T-cell (primary cell): ENCODE results near the gene FNBP1. TPM values are rescaled to one million over a fixed set of nuclear protein-coding genes. Genes with fewer than 3 reads are reported as not detected.

Source experiments
- ATAC-seq, 4 experiments: fragments of 200-7000 bp in 3 of 4; fragments of 150-1000 bp in 1 of 4; cut with Tn5 transposase; replicated peaks in 1 of 4; 1 replicate in 3 of 4; 2 replicates in 1 of 4; pipeline ENCODE4 v1.10.0; 2021; ENCODE audit warnings: moderate library complexity in 3 of 4, mild to moderate bottlenecking in 2 of 4, moderate number of reproducible peaks in 1 of 4
- CTCF ChIA-PET, 2 donors: fragments of 300-600 bp; sonication (Branson Sonifier 250); formaldehyde crosslinking; loops; one replicate each; lab custom pipeline; 2022; ENCODE audit warnings: antibody characterized with exemption in 2 of 2; lab: Charles Lee
- POLR2A ChIA-PET, 2 donors: fragments of 300-600 bp; sonication (Branson Sonifier 250); formaldehyde crosslinking; loops; one replicate each; lab custom pipeline; 2022; ENCODE audit warnings: antibody characterized with exemption in 2 of 2; lab: Charles Lee
- DNase-seq, 35 experiments: peaks; one replicate each; pipeline versions ENCODE4 v3.0.0 to v3.0.0-alpha.2; 2013 to 2023
- H3K27ac ChIP-seq: one replicate; pipeline ENCODE4 v1.5.1; 2013; ENCODE audit warnings: low read length
- H3K27me3 ChIP-seq, 2 experiments: replicated peaks in 1 of 2; 1 replicate in 1 of 2; 2 replicates in 1 of 2; pipeline versions ENCODE4 v1.6.1 to v1.7.0; 2013; ENCODE audit warnings: low read length in 1 of 2, mixed read lengths in 1 of 2; ENCODE audit not compliant: control insufficient read depth in 2 of 2, insufficient read depth in 2 of 2; ENCODE audit errors: extremely low read depth in 1 of 2
- H3K36me3 ChIP-seq, 2 donors: 1 replicate in 1 of 2; 2 replicates in 1 of 2; pipeline versions ENCODE4 v1.6.1 to v1.7.0; 2013; ENCODE audit warnings: low read length in 1 of 2; ENCODE audit not compliant: control insufficient read depth in 2 of 2, insufficient read depth in 1 of 2; ENCODE audit errors: extremely low read depth in 1 of 2
- H3K4me1 ChIP-seq, 2 experiments: 1 replicate in 1 of 2; 2 replicates in 1 of 2; pipeline versions ENCODE4 v1.6.1 to v1.7.0; 2013; ENCODE audit warnings: low read length in 2 of 2, mixed read lengths in 1 of 2; ENCODE audit not compliant: insufficient read depth in 2 of 2, control insufficient read depth in 1 of 2; ENCODE audit errors: extremely low read depth in 1 of 2
- H3K4me3 ChIP-seq, 2 donors: 1 replicate in 1 of 2; 2 replicates in 1 of 2; pipeline versions ENCODE4 v1.5.1 to v1.7.0; 2013; ENCODE audit warnings: mild to moderate bottlenecking in 2 of 2, low read length in 1 of 2, moderate library complexity in 1 of 2; ENCODE audit not compliant: control insufficient read depth in 1 of 2; ENCODE audit errors: extremely low read depth in 1 of 2
- H3K9me3 ChIP-seq: 2 replicates; pipeline ENCODE4 v1.7.0; 2013
- H3K27ac Mint-ChIP-seq, 2 donors: one replicate each; pipeline ENCODE4 v1.8.0; 2020 to 2021; ENCODE audit warnings: mild to moderate bottlenecking in 2 of 2, mixed read lengths in 2 of 2
- H3K27me3 Mint-ChIP-seq, 2 donors: one replicate each; pipeline ENCODE4 v1.8.0; 2021 to 2022; ENCODE audit warnings: mixed read lengths in 2 of 2
- H3K36me3 Mint-ChIP-seq: one replicate; pipeline ENCODE4 v1.8.0; 2021; ENCODE audit warnings: mixed read lengths
- H3K4me1 Mint-ChIP-seq, 3 donors: one replicate each; pipeline ENCODE4 v1.8.0; 2020 to 2022; ENCODE audit warnings: mixed read lengths in 3 of 3, mild to moderate bottlenecking in 1 of 3
- H3K4me3 Mint-ChIP-seq, 3 donors: one replicate each; pipeline ENCODE4 v1.8.0; 2020 to 2022; ENCODE audit warnings: mild to moderate bottlenecking in 3 of 3, mixed read lengths in 3 of 3, moderate library complexity in 3 of 3
- H3K9me3 Mint-ChIP-seq, 3 donors: one replicate each; pipeline ENCODE4 v1.8.0; 2020 to 2022; ENCODE audit warnings: mixed read lengths in 3 of 3
- WGBS: methylation state at CpG from one replicate; pipeline ENCODE4 v1.1.5; 2013; ENCODE audit warnings: missing lambda C conversion rate; ENCODE audit not compliant: insufficient coverage; 5-methylcytosine and 5-hydroxymethylcytosine counted together
- total RNA-seq, 35 experiments: library from RNA in 6 of 35; stranded (reverse) in 6 of 35; fragments of 120-200 nt in 1 of 35; gene quantifications; one replicate each; pipeline versions ENCODE4 v1.2.1 to v1.2.4 and lab custom pipeline; 2013 to 2026

FNBP1 gene
- total RNA-seq, 5 donors from 2014 or later (not counting 1 experiment from before 2014, with no cell fraction given) = 166 to 211 (median 182) TPM

DNA sequence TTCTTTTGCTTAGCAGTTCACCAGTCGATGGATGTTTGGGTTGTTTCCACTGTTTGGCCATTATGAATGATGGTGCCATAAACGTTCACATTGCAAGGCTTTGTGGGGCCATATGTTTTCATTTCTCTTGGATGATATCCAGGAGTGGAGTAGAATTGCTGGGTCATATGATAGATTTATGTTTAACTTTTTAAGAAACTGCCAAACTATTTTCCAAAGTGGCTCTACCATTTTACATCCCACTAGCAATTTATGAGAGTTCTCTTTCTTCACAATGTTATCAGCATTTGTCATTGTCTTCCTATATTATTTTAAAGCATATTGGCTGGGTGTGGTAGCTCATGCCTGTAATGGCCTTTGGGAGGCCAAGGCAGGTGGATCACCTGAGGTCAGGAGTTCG lies 15.9 kb upstream of the FNBP1 start:
- no peak overlapping the region for H3K4me3 ChIP-seq

GRCh38 chr9:130058154-130058553 lies 15.2 kb upstream of the FNBP1 start:
- no peaks in the 10 kb centered on the region for H3K9me3 Mint-ChIP-seq
- peaks cover 27 to 40% (median 36%) of the 10 kb centered on the region in 3 donors for H3K4me1 Mint-ChIP-seq
- peaks cover 6 to 26% of the 10 kb centered on the region in 2 experiments for H3K4me1 ChIP-seq
- POLR2A ChIA-PET = no interaction called here
- no CpG with 5 or more reads among the region's 7 CpGs for WGBS
- no peaks in the 10 kb centered on the region for H3K9me3 ChIP-seq
- H3K4me3 Mint-ChIP-seq = no peak overlapping the region
- peak in 1 of 35 experiments; percentile 36 for DNase-seq
- no peak overlapping the region for H3K27ac ChIP-seq
- no peak overlapping the region for H3K27ac Mint-ChIP-seq
- ATAC-seq = no peak
- peaks cover 12% of the 10 kb centered on the region for H3K36me3 Mint-ChIP-seq
- peaks cover 2 to 10% of the 10 kb centered on the region in 2 donors for H3K36me3 ChIP-seq
- no peak overlapping the region for H3K4me3 ChIP-seq
- no peaks in the 10 kb centered on the region for H3K27me3 Mint-ChIP-seq
- CTCF ChIA-PET = no interaction called here
- H3K27me3 ChIP-seq = no peaks in the 10 kb centered on the region

More for the DNA sequence above, 15.9 kb upstream of the FNBP1 start:
- Mint-ChIP-seq H3K27me3 (no peaks in the 10 kb centered on the region), H3K4me1 (peaks cover 27 to 39% (median 33%) of the 10 kb centered on the region in 3 donors), H3K9me3 (no peaks in the 10 kb centered on the region), H3K27ac (no peak overlapping the region), H3K36me3 (peaks cover 12% of the 10 kb centered on the region), H3K4me3 (no peak overlapping the region)
- Histone ChIP-seq H3K27ac (no peak overlapping the region), H3K27me3 (no peaks in the 10 kb centered on the region), H3K4me1 (peaks cover 6 to 23% of the 10 kb centered on the region in 2 experiments), H3K9me3 (no peaks in the 10 kb centered on the region), H3K36me3 (peaks cover 2 to 10% of the 10 kb centered on the region in 2 donors)
- 86% methylated on average over 1 of the region's 3 CpGs for WGBS
- ChIA-PET CTCF (no interaction called here), POLR2A (no interaction called here)
- DNase-seq (no peak), ATAC-seq (no peak)

DNA sequence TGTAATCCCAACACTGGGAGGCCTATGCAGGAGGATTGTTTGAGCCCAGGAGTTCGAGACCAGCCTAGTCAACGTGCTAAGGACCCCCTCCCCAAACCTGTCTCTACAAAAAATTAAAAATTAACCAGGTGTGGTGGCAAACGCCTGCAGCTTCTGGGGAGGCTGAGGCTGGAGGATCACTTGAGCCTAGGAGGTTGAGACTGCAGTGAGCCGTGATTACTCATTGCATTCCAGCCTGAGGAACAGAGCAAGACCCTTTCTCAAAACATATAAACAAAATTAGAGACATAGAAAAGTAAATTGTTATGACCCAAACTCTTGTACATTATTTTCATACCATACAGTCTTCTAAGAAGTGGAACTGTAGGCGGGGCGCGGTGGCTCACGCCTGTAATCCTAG lies 11.8 kb upstream of the FNBP1 start:
- Mint-ChIP-seq H3K9me3 (no peaks in the 10 kb centered on the region), H3K27me3 (no peaks in the 10 kb centered on the region), H3K4me1 (peaks cover 35 to 40% (median 37%) of the 10 kb centered on the region in 3 donors), H3K4me3 (peak overlapping the region; percentile 88 to 92 (median 92)), H3K36me3 (peaks cover 7% of the 10 kb centered on the region), H3K27ac (peak overlapping the region in 1 of 2 donors; percentile 89)
- no peak for ATAC-seq
- WGBS = no CpG with 5 or more reads among the region's 8 CpGs
- DNase-seq = no peak
- H3K27ac ChIP-seq = no peak overlapping the region
- no peaks in the 10 kb centered on the region for H3K9me3 ChIP-seq
- ChIA-PET CTCF (interaction anchor here in 1 of 2 donors (0.6 kb wide), 1 partner anchor 15 kb away, joined by 4 read pairs; no protein-coding TSS in a partner anchor), POLR2A (no interaction called here)
- peaks cover 2 to 10% of the 10 kb centered on the region in 2 donors for H3K36me3 ChIP-seq
- no peaks in the 10 kb centered on the region for H3K27me3 ChIP-seq
- peak overlapping the region; percentile 86 to 89 for H3K4me3 ChIP-seq
- peaks cover 10 to 36% of the 10 kb centered on the region in 2 experiments for H3K4me1 ChIP-seq

DNA sequence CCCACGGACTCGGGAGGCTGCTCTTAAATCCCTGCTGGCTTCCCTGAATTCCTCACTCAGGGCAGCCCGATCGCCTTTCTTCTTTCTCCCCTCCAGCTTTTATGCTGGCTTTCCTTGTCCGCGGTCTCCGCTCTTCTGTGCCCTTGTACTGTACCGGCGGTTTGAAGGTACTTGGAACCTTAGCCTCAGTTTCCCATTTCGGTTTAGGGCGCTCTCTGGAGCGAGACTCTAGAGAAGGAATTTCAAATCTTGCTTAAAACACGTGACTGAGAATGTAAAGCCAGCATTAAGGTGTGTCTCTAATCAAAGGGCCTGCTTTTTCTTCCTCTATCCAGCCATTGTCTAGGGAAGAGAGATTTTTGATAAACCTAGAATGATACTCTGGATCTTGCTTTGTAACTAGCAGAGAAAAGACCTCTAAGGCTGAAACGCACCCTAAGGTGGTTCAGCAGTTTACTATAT lies 11.4 kb upstream of the FNBP1 start:
- peak in 3 of 4 experiments; percentile 4 to 11 (median 10) for ATAC-seq

GRCh38 chr9:130053504-130054324 lies 10.7 kb upstream of the FNBP1 start, which contains the start of gene GPR107:
GPR107 (plus strand) TSS chr9:130053906; CDS start chr9:130053933, 27 bp downstream.
- Histone ChIP-seq H3K4me3 (peak within 1 kb of the TSS; percentile 86 to 89), H3K4me1 (peaks cover 10 to 36% of the 10 kb centered on the region in 2 experiments), H3K27ac (peak within 1 kb of the TSS; percentile 81), H3K27me3 (no peaks in the 10 kb centered on the region), H3K9me3 (no peaks in the 10 kb centered on the region), H3K36me3 (peaks cover under 1 to 5% of the 10 kb centered on the region in 2 donors)
- Mint-ChIP-seq H3K27ac (peak within 1 kb of the TSS; percentile 89 to 90), H3K9me3 (no peaks in the 10 kb centered on the region), H3K27me3 (no peaks in the 10 kb centered on the region), H3K36me3 (peaks cover 5% of the 10 kb centered on the region), H3K4me1 (peaks cover 30 to 39% (median 35%) of the 10 kb centered on the region in 3 donors), H3K4me3 (peak within 1 kb of the TSS; percentile 88 to 92 (median 92))
- CTCF ChIA-PET = interaction anchor here in 1 of 2 donors (0.5 to 1.1 kb wide), 5 partner anchors 10 to 168 kb away, joined by 3 to 7 read pairs (median 3); no protein-coding TSS in a partner anchor
- DNase-seq (peak; percentile 43 to 84 (median 66)), ATAC-seq (peak; percentile 97 to 99 (median 98))
- WGBS = under 1% methylated on average over 64 of the region's 64 CpGs
- POLR2A ChIA-PET = interaction anchor here (0.9 to 1.1 kb wide), 3 partner anchors 10 to 90 kb away, joined by 4 to 5 read pairs (median 4); partner anchors contain the start of gene FNBP1 (in 1 of the 2)

More for the DNA sequence above, 11.4 kb upstream of the FNBP1 start:
- Histone ChIP-seq H3K36me3 (peaks cover 2 to 10% of the 10 kb centered on the region in 2 donors), H3K4me3 (peak overlapping the region; percentile 86 to 89), H3K9me3 (no peaks in the 10 kb centered on the region), H3K27ac (peak overlapping the region; percentile 81), H3K27me3 (no peaks in the 10 kb centered on the region), H3K4me1 (peaks cover 10 to 36% of the 10 kb centered on the region in 2 experiments)
- peaks cover 35 to 40% (median 37%) of the 10 kb centered on the region in 3 donors for H3K4me1 Mint-ChIP-seq
- no peak for DNase-seq
- H3K36me3 Mint-ChIP-seq = peaks cover 7% of the 10 kb centered on the region
- H3K27ac Mint-ChIP-seq = peak overlapping the region; percentile 89 to 90
- CTCF ChIA-PET = interaction anchor here in 1 of 2 donors (0.5 to 1.0 kb wide), 2 partner anchors 61 to 169 kb away, joined by 3 to 4 read pairs; no protein-coding TSS in a partner anchor
- peak overlapping the region; percentile 88 to 92 (median 92) for H3K4me3 Mint-ChIP-seq
- WGBS = 5% methylated on average over 9 of the region's 14 CpGs
- POLR2A ChIA-PET = no interaction called here
- H3K27me3 Mint-ChIP-seq = no peaks in the 10 kb centered on the region
- no peaks in the 10 kb centered on the region for H3K9me3 Mint-ChIP-seq

DNA sequence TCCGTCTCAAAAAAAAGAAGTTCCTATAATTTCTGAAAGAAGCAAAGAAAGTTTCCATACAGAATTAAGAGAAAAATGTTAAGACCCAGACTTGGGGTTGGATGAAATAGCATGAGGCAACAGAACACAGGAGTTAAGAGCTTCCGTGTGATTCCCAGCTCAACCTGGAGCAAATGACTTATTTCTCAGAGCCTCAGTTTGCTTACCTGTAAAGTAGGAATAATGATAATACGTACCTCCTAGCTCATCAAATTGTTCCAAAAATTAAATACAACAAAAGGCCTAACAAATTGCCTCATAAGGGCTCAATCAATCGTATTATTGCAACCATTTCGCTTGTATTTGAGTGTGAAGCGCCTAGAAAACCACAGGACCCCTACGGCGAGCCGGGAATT lies 10.1 kb upstream of the FNBP1 start:
- no peak for ATAC-seq

More for the DNA sequence above, 10.1 kb upstream of the FNBP1 start:
- Mint-ChIP-seq H3K4me1 (peaks cover 27 to 37% (median 33%) of the 10 kb centered on the region in 3 donors), H3K9me3 (no peaks in the 10 kb centered on the region), H3K27ac (peak overlapping the region; percentile 84 to 88), H3K4me3 (peak overlapping the region; percentile 88 to 92 (median 92)), H3K27me3 (no peaks in the 10 kb centered on the region), H3K36me3 (peaks cover 1% of the 10 kb centered on the region)
- POLR2A ChIA-PET = interaction anchor here (0.9 to 1.1 kb wide), 3 partner anchors 10 to 89 kb away, joined by 4 to 5 read pairs (median 4); partner anchors contain the start of gene FNBP1 (in 1 of the 2)
- Histone ChIP-seq H3K4me3 (peak overlapping the region; percentile 86 to 89), H3K9me3 (no peaks in the 10 kb centered on the region), H3K27ac (peak overlapping the region; percentile 81), H3K27me3 (no peaks in the 10 kb centered on the region), H3K4me1 (peaks cover 10 to 36% of the 10 kb centered on the region in 2 experiments), H3K36me3 (peaks cover 0 to under 1% of the 10 kb centered on the region in 2 donors)
- CTCF ChIA-PET = interaction anchor here in 1 of 2 donors (0.5 to 1.1 kb wide), 4 partner anchors 9 to 832 kb away, joined by 3 to 7 read pairs (median 3); no protein-coding TSS in a partner anchor
- DNase-seq = no peak
- WGBS = 3% methylated on average over 6 of the region's 9 CpGs
